BJ (cell line): ENCODE data around the gene MAJIN. TPM values are rescaled to one million over a fixed set of nuclear protein-coding genes. Genes with fewer than 3 reads are reported as not detected.

Source experiments
- CTCF ChIA-PET: fragments of 350-600 bp; formaldehyde crosslinking; extraction: SDS; loops from one replicate; lab custom pipeline; 2021; ENCODE audit warnings: antibody characterized with exemption, inconsistent platforms; lab: Yijun Ruan, JAX
- POLR2A ChIA-PET: fragments of 300-600 bp; sonication (Branson Sonifier 250); formaldehyde crosslinking; extraction: SDS; loops from one replicate; lab custom pipeline; 2021; ENCODE audit warnings: antibody characterized with exemption; lab: Charles Lee
- DNase-seq: peaks from one replicate; pipeline ENCODE4 v3.0.0-alpha.2; 2011; ENCODE audit warnings: low read depth
- H3K27me3 ChIP-seq: 2 replicates; pipeline ENCODE4 v1.6.0; 2011; ENCODE audit warnings: low read length; ENCODE audit not compliant: control insufficient read depth, insufficient read depth
- H3K36me3 ChIP-seq: 2 replicates; pipeline ENCODE4 v1.5.1; 2011; ENCODE audit warnings: low read length; ENCODE audit not compliant: control insufficient read depth, insufficient read depth
- H3K4me3 ChIP-seq: 2 replicates; pipeline ENCODE4 v1.5.1; 2011; ENCODE audit warnings: low read depth, mild to moderate bottlenecking, control low read depth, low read length
- CTCF ChIP-seq: IDR thresholded peaks from 2 replicates; pipeline ENCODE4 v1.5.1; 2011; ENCODE audit warnings: low read depth, mild to moderate bottlenecking, control low read depth, inconsistent platforms, low read length, moderate library complexity; ENCODE audit not compliant: insufficient read depth
- polyA plus RNA-seq: library from polyadenylated mRNA; depleted of rRNA; stranded (reverse); fragments of >200 nt; gene quantifications from 2 replicates; pipeline ENCODE4 v1.2.3, GENCODE V29; 2011

The MAJIN gene
- polyA plus RNA-seq, 1 experiment: not detected

- POLR2A ChIA-PET: no interaction called here
- Histone ChIP-seq H3K36me3 (peaks cover 16% of the 10 kb centered on the region), H3K27me3 (no peaks in the 10 kb centered on the region), H3K4me3 (peak overlapping the region; percentile 29)
- TF ChIP-seq CTCF: no peak
- DNase-seq: no peak
- CTCF ChIA-PET: interaction anchor here (0.7 to 2.2 kb wide), 5 partner anchors 10 to 123 kb away, joined by 3 to 8 read pairs (median 3); partner anchors contain the start of genes ARL2 and SAC3D1
These were observed 54.3 kb downstream of the MAJIN start for GRCh38 chr11:64917663-64917995.

- CTCF ChIA-PET: interaction anchor here (1.4 to 2.8 kb wide), 6 partner anchors 10 to 97 kb away, joined by 3 to 8 read pairs (median 6); partner anchors contain the start of gene ARL2
These were observed 54.9 kb downstream of the MAJIN start, which contains the start of gene ATG2A for GRCh38 chr11:64916775-64917662. TSS of gene ATG2A (minus strand) at chr11:64917209. CDS start at chr11:64917135, 74 bp downstream.

GRCh38 chr11:64916040-64916774 lies 55.7 kb downstream of the MAJIN start:
- POLR2A ChIA-PET: no interaction called here
- CTCF ChIA-PET: interaction anchor here (1.2 to 2.8 kb wide), 5 partner anchors 21 to 201 kb away, joined by 3 to 8 read pairs (median 5); partner anchors contain the start of genes ARL2 and ZNHIT2

More at GRCh38 chr11:64916775-64917662, 54.9 kb downstream of the MAJIN start, which contains the start of gene ATG2A:
- TF ChIP-seq CTCF: no peak
- POLR2A ChIA-PET: no interaction called here
- peak; percentile 100 for DNase-seq
- Histone ChIP-seq H3K27me3 (no peaks in the 10 kb centered on the region), H3K4me3 (peak within 1 kb of the TSS; percentile 69), H3K36me3 (peaks cover 18% of the 10 kb centered on the region)

GRCh38 chr11:64915376-64915887 lies 56.5 kb downstream of the MAJIN start:
- DNase-seq: no peak
- peak overlapping the region; percentile 69 for H3K4me3 ChIP-seq
- TF ChIP-seq CTCF: no peak
- ChIA-PET CTCF (interaction anchor here (0.6 to 2.8 kb wide), 6 partner anchors 20 to 202 kb away, joined by 3 to 8 read pairs (median 4); partner anchors contain the start of genes ARL2 and ZNHIT2), POLR2A (no interaction called here)
- peaks cover 32% of the 10 kb centered on the region for H3K36me3 ChIP-seq
- H3K27me3 ChIP-seq: no peaks in the 10 kb centered on the region

More at GRCh38 chr11:64916040-64916774, 55.7 kb downstream of the MAJIN start:
- TF ChIP-seq CTCF: no peak
- H3K4me3 ChIP-seq: peak overlapping the region; percentile 69
- peaks cover 26% of the 10 kb centered on the region for H3K36me3 ChIP-seq
- DNase-seq: no peak
- H3K27me3 ChIP-seq: no peaks in the 10 kb centered on the region
